Measurements from ENCODE around the gene TMEM215.
"Not testable (repeated sequence)": the region's sequence is repeated elsewhere in the genome, so short reads cannot be mapped to it uniquely, and the experiment has no call there.

Gene TMEM215

GRCh38 chr9:32783168-32783891 lies at the start of gene TMEM215:
Gene TMEM215 (plus strand): TSS chr9:32783540. CDS start chr9:32784184, 644 bp downstream.
- no peak for DNase-seq

DNA sequence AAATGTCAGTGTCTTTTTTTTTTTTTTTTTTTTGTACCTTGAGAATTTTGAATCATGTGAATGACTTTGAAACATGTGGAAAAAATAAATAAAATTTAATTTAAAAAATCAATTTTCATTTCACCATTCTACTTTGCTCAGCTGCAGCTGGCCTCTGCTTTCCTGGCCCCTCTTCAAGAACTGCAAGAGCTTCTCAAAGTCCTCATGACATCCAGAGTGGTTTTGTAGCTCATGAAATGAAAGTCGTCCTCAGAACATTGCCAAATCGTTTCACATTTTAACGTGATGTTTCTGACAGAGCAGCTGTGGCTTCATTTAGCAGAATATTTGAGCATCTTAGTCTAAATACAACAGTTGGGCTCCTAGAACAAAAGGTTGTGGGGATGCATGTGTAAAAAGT lies 47.9 kb upstream of the TMEM215 start:
- no peak for DNase-seq

- no peak for DNase-seq
These were observed 46.0 kb upstream of the TMEM215 start for GRCh38 chr9:32737378-32737777.

DNA sequence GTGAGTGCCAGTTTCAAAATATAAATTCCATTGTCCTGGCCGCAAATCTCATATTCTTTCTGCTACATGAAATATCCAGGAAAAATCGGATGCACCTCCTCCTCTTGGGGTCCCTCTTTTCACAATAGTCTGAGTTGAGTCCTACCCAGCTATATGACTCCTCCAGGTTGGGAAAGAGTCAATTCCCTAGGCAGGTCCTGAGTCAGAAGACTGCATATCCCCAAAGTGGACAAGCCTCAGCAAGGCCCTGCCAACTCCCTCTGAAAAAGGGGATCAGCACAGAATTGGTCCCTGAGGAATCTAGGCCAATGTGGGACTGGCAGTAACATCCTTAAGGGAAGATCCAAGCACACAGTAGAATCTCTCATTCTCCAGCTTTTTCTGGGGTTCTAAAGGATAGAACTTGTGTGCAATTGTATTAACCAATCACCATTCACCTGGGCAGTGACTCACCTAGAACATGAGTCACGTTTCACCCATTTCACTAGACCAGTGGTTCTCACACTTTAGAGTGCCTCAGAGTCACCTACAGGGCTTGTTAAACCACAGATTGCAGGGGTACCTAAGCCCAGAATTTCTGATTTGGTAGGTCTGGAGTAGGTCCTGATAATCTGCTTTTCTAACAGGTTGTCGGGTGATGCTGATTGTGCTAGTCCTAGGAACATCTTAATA lies 44.7 kb upstream of the TMEM215 start:
- DNase-seq, result no peak

- DNase-seq, result no peak
These were observed 41.6 kb upstream of the TMEM215 start for GRCh38 chr9:32741706-32742105.

DNA sequence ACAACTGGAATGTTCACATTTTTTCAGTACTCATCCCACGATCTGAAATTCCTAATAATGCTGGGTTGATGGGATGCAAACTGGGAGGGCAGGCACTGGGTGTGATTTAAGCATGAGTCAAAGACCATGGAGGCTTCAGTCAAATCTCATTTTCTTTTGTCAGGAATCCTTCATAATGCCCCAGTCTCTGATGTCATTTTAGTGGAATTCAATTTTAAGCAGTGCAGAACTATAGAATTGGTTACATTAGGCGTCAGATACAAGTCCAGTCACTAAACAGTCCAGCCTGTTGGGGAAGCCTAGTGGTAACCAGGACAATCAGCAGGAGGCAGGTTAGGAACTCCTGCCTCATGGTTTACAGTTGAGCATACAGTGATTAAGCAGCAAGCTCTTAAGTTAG lies 41.0 kb upstream of the TMEM215 start:
- no peak for DNase-seq

- no peak for DNase-seq
These were observed 35.3 kb upstream of the TMEM215 start for GRCh38 chr9:32748013-32748412.

- DNase-seq, result no peak
These were observed 27.6 kb upstream of the TMEM215 start for GRCh38 chr9:32755730-32756129.

- DNase-seq, result no peak
These were observed 19.2 kb upstream of the TMEM215 start for GRCh38 chr9:32764139-32764538.

- no peak for DNase-seq
These were observed 8.1 kb upstream of the TMEM215 start for GRCh38 chr9:32775283-32775682.

GRCh38 chr9:32776201-32776600 lies 7.1 kb upstream of the TMEM215 start:
- DNase-seq, result no peak

DNA sequence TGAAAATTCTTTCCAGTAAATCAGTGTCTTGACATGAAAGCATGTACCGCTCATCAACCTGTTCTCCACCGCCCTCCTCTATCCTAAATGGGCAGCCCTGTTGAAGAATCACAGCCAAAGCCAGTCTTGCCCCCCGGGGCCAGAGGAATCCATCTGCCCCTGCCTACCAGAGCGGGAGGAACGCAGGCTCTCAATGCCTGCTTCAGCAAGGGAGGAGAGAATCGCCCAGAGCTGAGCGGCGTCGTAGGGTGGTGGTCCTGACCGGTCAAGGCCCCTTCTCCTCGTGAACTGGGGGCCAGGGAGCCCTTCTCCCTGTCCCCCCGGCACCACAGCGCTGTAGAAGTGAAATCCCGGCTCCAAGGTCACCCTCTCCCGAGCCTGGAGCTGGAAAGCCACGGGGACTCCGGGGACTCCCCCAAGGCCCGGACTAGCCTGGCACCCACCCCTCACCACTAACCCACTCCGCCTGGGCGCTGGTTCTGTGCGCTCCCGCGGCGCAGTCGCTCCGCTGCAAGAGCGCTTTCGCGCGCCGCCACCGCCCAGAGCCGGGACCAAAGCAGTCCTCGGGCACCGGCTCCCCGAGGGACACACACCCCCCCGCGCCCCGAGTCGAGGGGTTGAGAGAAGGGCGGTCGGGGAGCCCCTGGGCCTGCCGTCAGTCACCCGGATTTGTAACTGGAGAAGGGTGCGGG lies 718 bp upstream of the TMEM215 start:
- DNase-seq, result no peak

DNA sequence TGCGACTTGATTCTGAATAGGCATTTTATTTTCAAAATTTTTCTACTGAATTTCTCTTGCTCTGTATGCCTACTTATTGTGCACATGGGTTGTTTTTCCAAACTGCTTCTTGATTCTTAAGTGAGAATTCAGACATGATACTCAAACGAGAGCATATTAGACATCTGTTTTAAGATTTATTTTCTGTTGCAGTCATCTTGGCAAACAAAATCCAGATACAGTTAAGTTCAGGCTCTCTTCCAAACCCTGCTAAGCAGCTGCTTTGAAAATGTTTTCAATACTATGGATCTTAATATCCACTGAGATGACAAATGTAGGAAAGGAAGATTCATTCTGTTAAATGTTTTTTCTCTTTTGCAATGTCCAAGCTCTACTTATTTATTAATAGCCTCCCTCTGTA lies 4.5 kb downstream of the TMEM215 start:
- no peak for DNase-seq

DNA sequence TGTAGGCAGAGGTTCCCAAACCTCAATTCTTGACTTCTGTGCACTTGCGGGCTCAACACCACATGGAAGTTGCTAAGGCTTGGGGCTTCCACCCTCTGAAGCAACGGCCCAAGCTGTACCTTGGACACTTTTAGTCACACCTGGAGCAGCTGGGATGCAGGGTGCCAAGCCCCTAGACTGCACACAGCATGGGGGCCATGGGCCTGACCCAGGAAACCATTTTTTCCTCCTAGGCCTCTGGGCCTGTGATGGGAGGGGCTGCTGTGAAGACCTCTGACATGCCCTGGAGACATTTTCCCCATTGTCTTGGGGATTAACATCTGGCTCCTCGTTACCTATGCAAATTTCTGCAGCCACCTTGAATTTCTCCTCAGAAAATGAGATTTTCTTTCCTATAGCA lies 12.7 kb downstream of the TMEM215 start:
- DNase-seq, result not testable (repeated sequence)

DNA sequence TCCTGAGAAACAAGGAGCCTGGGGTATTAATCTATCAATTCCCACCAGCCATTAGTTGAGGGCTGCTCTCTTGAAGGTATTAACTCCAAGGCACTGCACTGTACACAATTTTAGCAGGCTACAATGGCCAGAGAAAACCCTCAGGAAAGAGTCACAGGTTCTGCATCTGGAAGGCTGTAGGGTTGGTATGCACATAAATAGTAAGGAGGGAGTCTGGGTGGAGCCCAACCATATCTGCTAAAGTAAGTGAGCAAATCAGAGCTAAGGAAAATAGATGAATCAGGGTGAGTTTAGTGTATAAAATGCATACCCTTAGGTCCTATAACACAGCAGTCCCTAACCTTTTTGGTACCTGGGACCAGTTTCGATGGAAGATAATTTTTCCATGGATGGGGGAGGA lies 18.2 kb downstream of the TMEM215 start:
- DNase-seq, result no peak

DNA sequence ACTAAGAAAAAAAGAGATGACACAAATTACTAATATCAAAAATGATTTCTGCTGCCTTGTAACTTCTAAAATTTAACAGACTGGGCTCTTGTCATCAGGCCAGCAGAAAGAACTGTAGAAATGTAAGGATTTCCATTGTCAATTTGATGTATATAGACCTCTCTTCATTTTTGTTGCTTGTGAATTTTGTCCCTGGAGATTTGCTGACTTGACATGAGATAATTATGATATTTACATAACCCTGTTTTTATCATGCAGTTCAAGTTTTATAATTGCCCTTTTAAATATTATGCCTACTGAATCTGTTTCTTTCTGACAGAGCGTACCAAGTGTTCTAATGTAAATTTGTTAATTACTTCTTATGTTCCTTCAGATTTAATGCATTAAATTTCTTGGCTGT lies 23.9 kb downstream of the TMEM215 start:
- DNase-seq, result no peak

DNA sequence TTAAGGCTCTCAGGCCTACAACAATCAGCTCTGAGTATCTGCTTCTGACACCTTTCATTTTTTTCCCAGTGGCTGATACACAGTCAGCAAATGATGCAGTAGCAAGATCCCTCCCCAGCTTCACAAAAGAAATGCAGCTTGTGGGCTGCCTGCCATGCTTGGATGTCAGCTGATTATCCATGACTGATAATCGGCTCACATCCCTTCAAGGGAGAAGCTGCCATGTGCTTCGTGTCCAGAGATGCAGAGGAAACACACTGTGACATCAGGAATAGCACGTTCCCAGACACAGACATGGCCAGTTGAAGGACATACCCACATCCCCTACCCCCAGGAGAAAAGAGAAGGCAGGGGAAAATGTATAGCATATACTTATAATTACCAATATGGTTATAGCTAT lies 27.9 kb downstream of the TMEM215 start:
- no peak for DNase-seq

DNA sequence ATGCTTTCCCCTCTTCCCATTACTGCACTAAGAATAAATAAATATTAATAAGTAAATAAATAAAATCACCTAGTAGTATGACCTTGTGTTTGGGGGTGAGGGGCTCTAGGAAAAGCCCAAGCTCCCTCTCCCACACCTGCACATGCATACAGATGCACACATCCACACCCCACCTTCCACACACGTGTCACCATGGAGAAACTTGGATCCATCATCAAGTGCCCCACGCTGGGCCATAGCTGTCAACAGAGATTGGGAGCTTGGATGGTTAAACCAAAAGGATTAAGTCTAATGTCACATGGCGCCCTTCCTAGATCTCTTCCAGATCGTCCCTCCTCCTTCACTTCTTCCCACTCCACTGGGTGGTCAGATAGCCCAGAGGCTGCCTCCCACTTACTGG lies 37.0 kb downstream of the TMEM215 start:
- no peak for DNase-seq

- DNase-seq, result no peak
These were observed 39.8 kb downstream of the TMEM215 start for GRCh38 chr9:32823101-32823500.

GRCh38 chr9:32823551-32823950 lies 40.2 kb downstream of the TMEM215 start:
- no peak for DNase-seq

DNA sequence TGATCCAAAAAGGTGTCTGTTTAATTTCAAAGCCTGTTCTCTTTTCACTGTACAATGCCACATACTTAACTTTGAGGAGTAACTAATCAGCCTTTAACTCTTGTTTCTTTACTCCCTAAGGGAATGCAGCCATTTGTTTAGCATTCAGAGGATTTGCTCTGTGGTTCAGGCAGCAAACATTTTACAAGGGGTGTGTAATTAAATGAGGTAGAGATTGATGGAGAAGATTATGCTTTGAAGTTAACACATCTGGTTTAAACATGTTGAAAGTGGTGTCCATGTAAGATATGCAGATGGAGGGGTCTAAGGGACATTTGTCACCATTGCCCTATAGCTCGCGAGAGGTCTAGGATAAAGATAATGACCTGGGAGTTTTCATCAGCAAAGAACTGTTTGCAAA lies 41.9 kb downstream of the TMEM215 start:
- DNase-seq, result no peak

- no peak for DNase-seq
These were observed 45.5 kb downstream of the TMEM215 start for GRCh38 chr9:32828861-32829260.

GRCh38 chr9:32832346-32832745 lies 49.0 kb downstream of the TMEM215 start:
- no peak for DNase-seq
